ENCODE measurements around the gene FBXL13.
"Not testable (repeated sequence)": the region's sequence is repeated elsewhere in the genome, so short reads cannot be mapped to it uniquely, and the experiment has no call there.

Gene FBXL13

DNA sequence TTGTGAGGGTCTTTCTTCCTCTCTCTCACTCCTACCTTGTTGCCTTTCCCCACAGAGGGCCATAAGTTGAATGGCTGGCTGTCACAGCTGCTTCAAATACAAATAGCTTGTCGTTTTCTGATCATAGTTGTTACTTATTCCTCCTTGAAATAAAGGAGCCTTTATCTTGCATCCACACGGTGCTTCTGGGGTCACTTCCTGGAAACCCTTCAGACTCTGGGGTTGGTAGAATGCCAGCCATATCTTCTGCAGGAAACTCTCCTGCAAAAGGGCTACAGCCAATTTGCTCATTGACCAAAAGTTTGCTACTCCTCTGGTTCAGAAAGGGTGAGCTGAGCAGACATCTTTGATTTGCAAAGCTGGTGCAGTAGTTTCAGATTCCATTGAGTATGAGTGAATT lies 255.4 kb downstream of the FBXL13 start:
- no peak for DNase-seq (ENCODE audit: low read depth)

DNA sequence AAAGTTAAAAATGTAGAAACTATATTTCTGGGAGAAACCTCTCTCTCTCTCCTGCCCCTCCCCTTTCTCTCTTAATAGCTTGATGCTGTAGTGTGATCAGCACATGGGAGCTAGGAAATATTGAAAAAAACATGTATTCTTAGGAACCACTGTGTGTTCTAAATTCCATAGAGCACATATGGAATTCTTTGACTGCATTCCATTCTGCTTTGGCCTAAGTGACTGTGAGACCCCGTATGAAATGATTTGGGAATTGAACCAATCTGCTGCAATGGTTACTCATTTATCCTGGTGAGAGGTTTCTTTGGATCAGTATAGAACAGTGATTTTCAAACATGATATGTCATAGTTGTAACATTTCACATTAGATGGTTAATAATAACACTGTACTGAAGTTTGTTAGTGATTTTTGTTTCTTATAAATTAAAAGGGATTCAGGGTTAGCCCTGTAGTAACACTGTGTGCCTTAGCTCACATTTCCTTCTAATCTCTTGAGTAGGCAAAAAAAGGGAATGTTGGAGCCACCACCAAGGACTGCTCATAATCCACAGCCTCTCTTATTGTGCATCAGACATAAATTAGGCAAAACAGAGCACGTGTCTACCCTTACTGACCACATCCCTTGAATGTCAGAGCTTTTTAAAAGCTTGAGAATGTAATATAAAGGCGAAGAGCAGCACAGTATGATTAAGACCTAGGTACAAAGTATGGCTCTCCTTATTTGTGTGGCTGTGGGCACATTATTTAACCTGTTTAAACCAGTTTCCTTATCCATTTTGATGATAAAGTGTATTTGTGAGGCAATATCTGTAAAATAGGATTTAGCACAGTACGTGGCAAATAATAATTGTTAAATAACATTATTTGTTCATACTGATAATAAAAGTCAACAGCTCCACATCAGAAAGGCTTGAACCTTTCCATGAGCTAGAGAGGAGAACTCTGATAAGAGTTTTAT lies 256.7 kb downstream of the FBXL13 start:
- DNase-seq (ENCODE audit: low read depth) = no peak

DNA sequence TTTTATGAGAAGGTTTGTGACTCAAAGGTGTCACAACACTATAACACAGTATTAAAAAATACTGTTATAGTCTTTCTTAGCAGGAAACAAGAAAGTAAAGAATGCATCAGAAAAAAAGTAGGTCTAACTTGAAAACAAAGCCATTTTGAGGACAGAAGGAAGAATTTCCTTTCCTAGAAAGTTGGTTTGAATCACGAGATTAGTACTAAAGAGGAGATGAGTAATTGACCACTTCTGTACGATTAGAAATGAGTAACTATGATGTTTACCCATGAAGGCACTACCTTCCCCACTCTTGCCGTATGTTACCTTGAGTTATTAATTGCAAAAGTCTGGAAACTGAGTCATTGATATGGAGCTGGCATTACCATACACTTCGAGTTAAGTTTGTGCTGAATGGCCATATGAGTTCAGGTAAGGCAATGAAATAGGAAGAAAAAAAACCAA lies 260.5 kb downstream of the FBXL13 start:
- DNase-seq (ENCODE audit: low read depth) = no peak

DNA sequence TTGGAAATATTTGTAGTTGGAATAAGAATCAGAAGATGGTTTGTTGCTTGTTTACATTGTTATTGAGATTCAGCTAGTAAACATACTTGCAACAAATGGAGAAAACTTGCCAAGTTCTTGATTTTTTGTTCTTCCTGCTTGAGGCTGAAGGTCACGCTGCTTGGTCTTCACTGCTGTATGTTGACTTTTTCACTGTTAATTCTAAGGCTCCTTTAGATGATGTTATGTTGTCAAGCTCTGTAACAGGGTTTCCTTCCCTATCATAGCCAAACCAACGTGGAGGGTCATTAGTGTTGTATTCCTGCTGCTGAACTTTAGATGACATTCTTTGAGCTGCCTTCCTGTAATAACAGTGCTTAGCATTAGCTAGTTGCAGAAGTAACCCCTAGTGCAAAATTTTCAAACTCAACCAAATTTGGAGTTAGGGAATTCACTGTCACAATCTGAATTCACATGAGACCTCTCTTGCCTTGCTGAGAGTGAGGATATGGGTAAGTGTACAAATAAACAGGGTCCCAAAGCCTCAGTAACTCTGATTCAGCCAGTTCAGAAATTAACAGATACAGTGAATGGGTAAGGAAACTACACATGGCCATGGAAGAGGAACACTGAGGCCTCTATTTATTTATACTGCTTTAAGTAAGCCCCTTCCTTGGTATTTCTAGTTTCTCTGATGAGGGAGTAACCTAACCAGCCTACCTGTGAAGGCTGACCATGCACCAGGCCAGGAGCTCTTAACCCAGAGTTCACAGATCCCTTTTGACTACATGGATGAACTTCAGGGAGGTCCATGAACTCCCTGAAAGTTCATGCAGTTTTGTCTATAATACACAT lies 261.2 kb downstream of the FBXL13 start:
- DNase-seq (ENCODE audit: low read depth) = no peak

DNA sequence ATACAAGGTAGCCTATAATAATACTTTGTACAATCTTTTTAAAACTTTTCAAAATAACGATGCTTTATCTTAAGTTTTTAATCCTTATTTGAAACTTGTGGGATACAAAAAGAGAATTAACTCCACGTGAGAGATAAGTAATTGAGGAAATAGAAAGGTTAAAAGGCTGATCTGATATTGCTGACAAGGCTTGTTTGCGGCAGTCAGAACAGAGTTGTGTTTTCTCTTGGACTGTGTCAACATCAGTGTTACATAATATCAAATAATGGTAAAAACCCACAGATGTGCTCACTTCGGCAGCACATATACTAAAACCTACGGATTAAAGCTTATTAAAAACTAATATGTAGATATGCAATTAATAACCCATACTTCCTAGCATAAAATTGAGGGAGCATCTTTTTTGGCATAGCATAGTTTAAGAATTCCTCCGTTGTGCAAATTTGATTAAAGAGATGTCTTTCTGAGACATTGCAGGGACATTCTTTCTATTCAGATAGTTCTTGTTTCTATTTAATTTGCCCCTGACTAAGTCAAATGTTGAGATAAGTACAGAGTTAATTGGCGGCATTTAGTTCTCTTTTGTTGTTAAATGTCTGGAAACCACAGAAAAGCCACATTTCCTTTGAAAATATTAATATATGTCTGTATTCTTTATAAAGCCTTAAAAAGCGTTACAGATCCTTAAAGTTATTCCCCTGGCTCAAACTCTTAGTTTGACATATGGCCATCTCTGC lies 262.5 kb downstream of the FBXL13 start:
- no peak for DNase-seq (ENCODE audit: low read depth)

DNA sequence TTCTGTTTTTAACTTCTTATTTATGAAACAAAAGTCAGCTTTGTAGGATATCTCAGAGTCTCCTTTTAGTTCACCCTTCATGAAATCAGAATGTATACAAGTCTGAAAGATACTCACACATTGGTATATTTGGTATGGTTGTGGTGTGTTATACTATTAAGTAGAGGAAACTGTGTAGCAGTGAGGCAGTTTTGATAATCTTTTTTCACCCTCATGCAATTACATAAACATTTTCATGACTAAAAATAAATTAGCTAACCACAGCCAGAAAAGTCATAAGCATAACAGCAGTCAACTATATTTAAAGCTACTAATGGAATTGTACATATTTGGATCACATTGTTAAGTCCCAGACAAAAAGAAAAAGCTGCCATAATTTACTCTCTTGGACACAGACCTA lies 263.7 kb downstream of the FBXL13 start:
- no peak for DNase-seq (ENCODE audit: low read depth)

DNA sequence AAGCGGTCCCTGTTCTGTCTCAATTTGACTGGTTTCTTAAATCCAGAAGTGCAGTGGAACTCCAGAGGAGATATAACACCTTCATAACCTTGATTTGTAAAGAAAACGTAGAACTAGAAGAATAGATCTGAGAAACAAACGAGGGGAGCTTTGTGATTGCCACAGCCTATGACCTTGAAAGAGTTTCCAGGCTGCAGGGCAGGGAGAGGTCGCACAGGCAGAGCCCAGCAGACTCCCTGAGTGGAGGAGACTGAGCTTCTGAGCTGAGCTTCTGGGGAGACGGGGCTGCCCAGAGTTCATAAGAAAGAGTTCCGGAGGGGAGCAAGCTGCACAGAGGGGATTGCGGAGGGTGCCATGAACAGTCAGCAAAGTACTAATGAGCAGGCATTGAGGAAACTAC lies 268.0 kb downstream of the FBXL13 start:
- DNase-seq (ENCODE audit: low read depth) = no peak

DNA sequence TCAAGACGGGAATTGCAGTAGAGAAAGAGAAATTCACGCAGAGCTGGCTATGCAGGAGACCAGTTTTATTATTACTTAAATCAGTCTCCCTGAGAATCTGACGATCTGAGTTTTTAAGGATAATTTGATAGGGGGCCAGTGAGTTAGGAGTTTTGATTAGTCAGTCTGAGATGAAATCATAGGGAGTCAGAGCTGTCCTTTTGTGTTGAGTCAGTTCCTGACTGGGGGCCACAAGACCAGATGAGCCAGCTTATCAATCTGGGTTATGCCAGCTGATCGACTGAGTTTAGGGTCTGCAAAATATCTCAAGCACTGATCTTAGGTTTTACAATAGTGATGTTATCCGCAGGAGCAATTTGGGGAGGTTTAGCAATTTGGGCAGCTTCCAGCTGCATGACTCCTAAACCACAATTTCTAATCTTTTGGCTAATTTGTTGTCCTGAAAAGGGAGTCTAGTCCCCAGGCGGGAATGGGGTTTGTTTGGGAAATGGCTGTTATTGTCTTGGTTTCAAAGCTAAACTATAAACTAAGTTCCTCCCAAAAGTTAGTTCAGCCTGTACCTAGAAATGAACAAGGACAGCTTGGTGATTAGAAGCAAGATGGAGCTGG lies 278.5 kb downstream of the FBXL13 start:
- DNase-seq (ENCODE audit: low read depth) = not testable (repeated sequence)

DNA sequence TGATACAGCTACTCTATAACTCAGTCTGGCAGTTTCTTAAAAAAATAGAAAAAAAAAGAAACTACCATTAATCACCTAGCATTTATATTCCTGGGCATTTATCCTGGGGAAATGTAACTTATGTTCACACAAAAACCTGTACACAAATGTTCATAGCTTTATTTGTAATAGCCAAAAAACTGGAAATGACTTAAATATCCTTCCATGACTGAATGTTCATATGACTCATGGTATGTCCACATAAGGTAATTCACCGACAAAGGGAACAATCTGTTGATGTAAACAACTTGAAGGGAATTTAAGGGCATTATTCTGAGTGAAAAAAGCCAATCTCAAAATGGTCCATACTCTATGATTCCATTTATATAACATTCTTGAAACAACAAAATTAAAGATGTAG lies 280.0 kb downstream of the FBXL13 start:
- DNase-seq (ENCODE audit: low read depth) = not testable (repeated sequence)

DNA sequence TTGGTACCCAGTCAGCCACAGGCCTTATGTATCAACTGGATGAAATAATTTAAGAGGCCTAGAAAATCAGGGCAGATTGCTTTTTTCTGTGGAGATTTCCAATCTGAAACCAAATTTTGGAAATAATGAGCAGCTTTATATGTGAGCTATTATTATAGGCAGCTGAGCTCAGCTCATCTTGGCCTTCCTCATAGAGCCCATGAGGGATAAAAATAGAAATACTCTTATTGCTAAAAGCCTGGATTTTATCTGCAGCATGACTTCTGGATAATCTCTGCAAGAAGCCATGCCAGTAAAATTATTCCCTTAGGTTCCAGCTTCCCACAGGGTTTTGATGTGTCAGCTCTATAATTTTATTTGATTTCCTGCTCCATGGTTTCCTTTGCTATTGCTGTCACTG lies 282.8 kb downstream of the FBXL13 start:
- DNase-seq (ENCODE audit: low read depth) = not testable (repeated sequence)

DNA sequence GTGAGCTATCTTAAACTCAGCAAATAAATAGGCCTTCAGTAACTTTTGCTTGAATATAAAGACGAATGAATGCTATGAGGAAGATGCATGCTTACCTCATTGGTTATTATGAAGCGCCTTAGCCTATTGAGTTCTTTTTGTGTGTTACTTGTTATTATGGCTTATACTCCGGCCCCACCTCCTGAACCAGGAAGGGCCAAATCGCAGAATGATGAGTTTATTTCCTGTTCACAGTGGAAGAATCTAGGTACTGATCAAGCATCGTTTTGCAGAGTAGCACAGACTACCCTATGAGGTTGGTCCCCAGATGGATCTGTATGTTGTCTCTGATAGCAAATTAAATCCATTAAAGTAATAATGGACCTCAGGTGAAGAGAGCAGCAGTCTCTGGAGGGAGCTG lies 283.2 kb downstream of the FBXL13 start:
- DNase-seq (ENCODE audit: low read depth) = not testable (repeated sequence)

DNA sequence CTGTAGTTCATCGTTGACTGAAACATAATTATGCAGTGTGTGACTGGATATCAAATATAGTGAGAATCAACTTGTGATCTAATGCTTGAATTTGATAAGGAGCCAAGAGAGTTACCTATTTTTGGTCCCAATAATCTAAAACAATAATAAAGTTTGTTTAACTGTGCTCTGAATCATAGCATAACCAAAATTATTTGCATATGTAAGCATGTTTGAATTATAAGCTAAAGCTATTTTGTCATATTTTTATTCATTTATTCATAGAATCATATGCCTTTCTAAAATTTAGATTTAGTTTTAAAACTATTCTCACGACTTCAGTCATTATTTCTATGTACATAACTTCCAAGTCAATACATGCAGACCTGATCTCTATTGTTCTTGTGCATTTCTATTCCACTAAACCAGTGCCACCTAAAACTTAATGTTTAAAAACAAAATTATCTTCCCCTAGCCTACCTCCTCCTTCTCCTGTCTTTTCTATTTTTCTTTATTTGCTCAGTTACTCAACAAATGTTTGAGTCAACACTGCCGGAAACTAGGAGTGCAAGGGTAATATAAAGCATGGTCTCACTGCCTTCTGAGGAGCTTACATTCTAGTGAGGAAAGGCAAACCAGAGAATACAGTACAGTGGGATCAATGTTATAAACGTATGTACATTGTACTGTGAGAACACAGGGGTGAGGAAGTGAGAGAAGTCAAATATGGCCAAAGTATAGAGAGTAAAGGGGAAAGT lies 284.1 kb downstream of the FBXL13 start:
- DNase-seq (ENCODE audit: low read depth) = not testable (repeated sequence)

DNA sequence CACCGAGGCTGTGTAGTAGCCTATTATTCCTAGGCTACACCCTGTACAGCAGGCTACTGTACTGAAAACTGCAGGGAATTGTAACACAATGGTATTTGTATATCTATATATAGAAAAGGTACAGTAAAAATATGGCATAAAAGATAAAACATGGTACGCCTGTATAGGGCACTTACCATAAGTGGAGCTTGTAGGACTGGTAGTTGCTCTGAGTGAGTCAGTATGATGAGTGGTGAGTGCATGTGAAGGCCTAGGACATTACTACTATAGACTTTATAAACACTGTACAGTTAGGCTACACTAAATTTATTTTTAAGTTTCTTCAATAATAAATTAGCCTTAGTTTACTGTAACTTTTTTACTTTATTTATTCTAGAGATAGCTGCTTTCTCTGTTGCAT lies 285.8 kb downstream of the FBXL13 start:
- DNase-seq (ENCODE audit: low read depth) = not testable (repeated sequence)

DNA sequence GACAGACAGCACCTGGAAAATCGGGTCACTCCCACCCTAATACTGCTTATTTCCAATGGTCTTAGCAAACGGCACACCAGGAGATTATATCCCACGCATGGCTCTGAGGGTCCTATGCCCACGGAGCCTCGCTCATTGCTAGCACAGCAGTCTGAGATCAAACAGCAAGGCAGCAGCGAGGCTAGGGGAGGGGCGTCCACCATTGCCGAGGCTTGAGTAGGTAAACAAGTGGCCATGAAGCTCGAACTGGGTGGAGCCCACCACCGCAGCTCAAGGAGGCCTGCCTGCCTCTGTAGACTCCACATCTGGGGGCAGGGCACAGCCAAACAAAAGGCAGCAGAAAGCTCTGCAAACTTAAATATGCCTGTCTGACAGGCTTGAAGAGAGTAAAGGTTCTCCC lies 293.7 kb downstream of the FBXL13 start:
- not testable (repeated sequence) for DNase-seq (ENCODE audit: low read depth)

DNA sequence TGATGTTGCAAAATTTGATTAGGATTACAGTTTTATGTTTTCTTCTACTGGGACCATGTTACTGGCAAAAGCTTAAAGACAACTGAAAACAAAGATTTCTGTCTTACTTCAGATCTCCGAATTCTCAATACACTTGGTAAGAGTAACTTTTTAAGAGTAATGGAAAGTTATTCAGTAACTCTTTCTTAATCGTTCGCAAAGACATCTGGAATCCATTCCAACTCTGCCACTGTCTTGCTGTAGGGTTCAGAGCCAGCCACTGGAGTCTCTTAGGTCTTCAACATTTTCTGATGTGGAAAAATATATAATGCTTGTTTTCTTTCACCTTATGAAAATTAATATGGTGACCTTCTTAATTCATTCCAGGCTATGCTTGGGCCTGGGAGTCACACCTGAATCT lies 295.9 kb downstream of the FBXL13 start:
- not testable (repeated sequence) for DNase-seq (ENCODE audit: low read depth)

DNA sequence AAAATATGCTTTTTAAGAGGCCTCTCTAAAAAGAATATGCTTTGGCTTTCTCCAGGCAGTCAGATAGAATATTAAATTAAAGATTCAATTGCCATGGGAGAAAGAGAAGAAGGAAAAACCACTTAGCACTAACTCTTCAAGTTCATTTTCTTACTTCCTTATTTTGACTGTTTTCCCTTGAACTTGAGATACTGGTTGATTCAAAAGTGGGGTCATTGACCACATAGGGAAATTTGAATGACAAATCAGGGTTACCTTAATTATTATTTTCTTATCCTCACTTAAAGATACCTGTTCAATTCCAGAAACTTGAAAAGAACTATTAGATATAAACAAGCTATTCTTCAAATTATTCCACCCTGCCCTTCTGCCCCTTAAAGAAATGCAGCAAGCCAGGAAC lies 298.4 kb downstream of the FBXL13 start:
- DNase-seq (ENCODE audit: low read depth) = not testable (repeated sequence)

DNA sequence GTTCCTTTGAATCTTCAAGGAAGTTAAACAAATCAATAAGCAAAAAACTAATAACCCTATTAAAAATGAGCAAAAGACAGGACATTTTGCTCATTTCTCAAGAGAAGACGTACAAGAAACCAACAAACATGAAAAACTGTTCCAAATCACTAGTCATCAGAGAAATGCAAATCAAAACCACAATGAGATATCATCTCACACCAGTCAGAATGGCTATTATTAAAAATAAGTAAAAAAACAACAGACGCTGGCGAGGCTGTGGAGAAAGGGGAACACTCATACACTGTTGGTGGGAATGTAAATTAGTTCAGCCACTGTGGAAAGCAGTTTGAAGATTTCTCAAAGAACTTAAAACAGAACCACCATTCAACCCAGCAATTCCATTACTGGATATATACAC lies 304.1 kb downstream of the FBXL13 start:
- DNase-seq (ENCODE audit: low read depth) = not testable (repeated sequence)

DNA sequence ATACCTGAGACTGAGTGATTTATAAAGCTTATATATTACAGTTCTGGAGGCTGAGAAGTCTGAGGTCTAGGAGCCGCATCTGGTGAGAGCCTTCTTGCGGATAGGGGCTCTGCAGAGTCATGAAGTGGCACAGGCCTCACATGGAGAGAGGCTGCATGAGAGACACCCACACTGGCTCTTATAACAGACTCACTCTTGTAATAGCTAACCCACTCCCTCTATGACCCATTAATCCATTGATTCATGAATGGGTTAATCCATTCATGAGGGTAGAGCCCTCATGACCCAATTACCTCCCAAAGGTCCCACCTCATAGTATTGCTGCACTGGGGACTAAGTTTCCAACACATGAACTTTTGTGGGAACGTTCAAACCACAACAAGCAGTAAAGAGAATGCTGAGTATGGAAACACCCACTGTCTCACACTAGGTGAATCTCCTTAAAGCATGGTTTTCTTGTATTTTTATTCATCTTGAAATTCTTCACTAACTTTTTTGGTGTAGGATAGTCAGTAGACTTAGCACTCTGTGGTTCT lies 304.9 kb downstream of the FBXL13 start:
- DNase-seq (ENCODE audit: low read depth) = not testable (repeated sequence)

DNA sequence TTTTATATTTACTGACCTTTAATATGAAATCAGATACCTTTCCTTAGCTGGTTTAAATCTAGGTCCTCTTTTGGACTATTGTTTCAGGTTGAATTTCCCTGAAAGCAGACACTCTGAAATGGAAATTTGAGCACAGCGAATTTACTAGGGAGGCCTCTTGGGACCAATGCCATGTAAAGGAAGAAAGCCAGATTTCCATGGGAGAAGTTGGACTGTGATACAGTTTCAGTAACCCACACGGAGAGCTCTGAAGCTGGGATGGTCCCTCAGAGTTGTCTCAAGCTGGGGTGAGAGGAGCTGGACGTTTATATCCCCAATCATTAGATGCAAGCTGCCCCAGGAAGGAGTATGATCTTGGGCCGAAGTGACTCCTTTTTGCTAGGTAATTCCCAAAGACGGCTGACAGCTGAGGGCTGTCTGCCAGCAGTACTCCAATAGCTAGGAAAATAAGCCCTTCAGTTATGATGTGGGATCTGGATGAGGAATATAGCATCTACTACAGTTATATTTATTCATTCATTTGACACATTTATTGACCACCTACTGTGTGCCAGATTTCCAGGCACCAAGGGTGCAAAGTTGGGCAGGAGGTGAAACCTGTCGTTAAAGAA lies 311.2 kb downstream of the FBXL13 start:
- not testable (repeated sequence) for DNase-seq (ENCODE audit: low read depth)
